Neuronal stem cell (in vitro differentiated cells): ENCODE data around the gene IRS2.

ENCODE experiments used
- DNase-seq: peaks from one replicate; pipeline ENCODE4 v3.0.0-alpha.2; 2013; ENCODE audit warnings: low spot score
- H2AFZ ChIP-seq: one replicate; pipeline ENCODE4 v1.6.1; 2013; ENCODE audit warnings: mild to moderate bottlenecking, low read length, inconsistent platforms
- H2AK5ac ChIP-seq: 2 replicates; pipeline ENCODE4 v1.6.1; 2013; ENCODE audit warnings: low read depth, mild to moderate bottlenecking, inconsistent platforms, low read length, moderate library complexity, mixed read lengths
- H2BK120ac ChIP-seq: 2 replicates; pipeline ENCODE4 v1.6.1; 2013; ENCODE audit warnings: low read depth, mild to moderate bottlenecking, inconsistent platforms, low read length, moderate library complexity, mixed read lengths
- H2BK12ac ChIP-seq: one replicate; pipeline ENCODE4 v1.6.1; 2013; ENCODE audit warnings: low read length, inconsistent platforms
- H2BK15ac ChIP-seq: 2 replicates; pipeline ENCODE4 v1.6.1; 2013; ENCODE audit warnings: mild to moderate bottlenecking, low read length, inconsistent platforms, mixed read lengths
- H2BK5ac ChIP-seq: one replicate; pipeline ENCODE4 v1.6.1; 2013; ENCODE audit warnings: inconsistent platforms, mild to moderate bottlenecking, low read length, moderate library complexity
- H3K14ac ChIP-seq: one replicate; pipeline ENCODE4 v1.6.1; 2013; ENCODE audit warnings: low read length, inconsistent platforms
- H3K18ac ChIP-seq: 2 replicates; pipeline ENCODE4 v1.6.1; 2013; ENCODE audit warnings: low read length, inconsistent platforms
- H3K23ac ChIP-seq: 2 replicates; pipeline ENCODE4 v1.6.1; 2013; ENCODE audit warnings: low read depth, mild to moderate bottlenecking, mixed read lengths, low read length, inconsistent platforms; ENCODE audit not compliant: poor library complexity
- H3K27ac ChIP-seq: replicated peaks from 3 replicates; pipeline ENCODE4 v1.5.1; 2013; ENCODE audit warnings: low read length, inconsistent platforms
- H3K27me3 ChIP-seq, 3 experiments: 2 replicates each; pipeline ENCODE4 v1.6.1; 2013; ENCODE audit warnings: low read length in 3 of 3, mild to moderate bottlenecking in 2 of 3, inconsistent platforms in 1 of 3, low read depth in 1 of 3, mixed read lengths in 1 of 3, moderate library complexity in 1 of 3; ENCODE audit not compliant: control insufficient read depth in 3 of 3, insufficient read depth in 3 of 3
- H3K36me3 ChIP-seq, 2 donors: replicated peaks in 1 of 2; 2 replicates each; pipeline ENCODE4 v1.6.1; 2013; ENCODE audit warnings: low read length in 2 of 2; ENCODE audit not compliant: control insufficient read depth in 2 of 2, insufficient read depth in 2 of 2
- H3K4ac ChIP-seq: 2 replicates; pipeline ENCODE4 v1.6.1; 2013; ENCODE audit warnings: inconsistent platforms, mild to moderate bottlenecking, low read length, moderate library complexity
- H3K4me1 ChIP-seq, 2 donors: 1 replicate in 1 of 2; 2 replicates in 1 of 2; pipeline ENCODE4 v1.6.1; 2013; ENCODE audit warnings: low read length in 2 of 2, low read depth in 1 of 2; ENCODE audit not compliant: control insufficient read depth in 2 of 2, insufficient read depth in 1 of 2
- H3K4me2 ChIP-seq: one replicate; pipeline ENCODE4 v1.6.1; 2013; ENCODE audit warnings: mild to moderate bottlenecking, low read length, inconsistent platforms; ENCODE audit not compliant: insufficient read depth, poor library complexity, severe bottlenecking
- H3K4me3 ChIP-seq, 2 donors: 2 replicates each; pipeline ENCODE4 v1.5.1; 2013; ENCODE audit warnings: low read length in 2 of 2, mild to moderate bottlenecking in 2 of 2, inconsistent platforms in 1 of 2, moderate library complexity in 1 of 2
- H3K79me1 ChIP-seq: one replicate; pipeline ENCODE4 v1.6.1; 2013; ENCODE audit warnings: low read depth, mild to moderate bottlenecking, inconsistent platforms, low read length, moderate library complexity
- H3K9ac ChIP-seq: one replicate; pipeline ENCODE4 v1.6.1; 2013; ENCODE audit warnings: mild to moderate bottlenecking, low read depth, low read length, inconsistent platforms; ENCODE audit not compliant: poor library complexity
- H3K9me3 ChIP-seq, 2 donors: replicated peaks in 1 of 2; 2 replicates each; pipeline versions ENCODE3 to v1.6.1; 2013; ENCODE audit warnings: low read length in 2 of 2, mild to moderate bottlenecking in 2 of 2, inconsistent platforms in 1 of 2, low read depth in 1 of 2, mixed read lengths in 1 of 2, moderate library complexity in 1 of 2; ENCODE audit not compliant: control insufficient read depth in 2 of 2, insufficient read depth in 1 of 2
- H4K8ac ChIP-seq: one replicate; pipeline ENCODE4 v1.6.1; 2013; ENCODE audit warnings: low read depth, mild to moderate bottlenecking, inconsistent platforms, low read length, moderate library complexity
- H4K91ac ChIP-seq: one replicate; pipeline ENCODE4 v1.6.1; 2013; ENCODE audit warnings: low read length, low read depth, mild to moderate bottlenecking, inconsistent platforms; ENCODE audit not compliant: poor library complexity
- WGBS, 2 donors: extraction: QIAGEN DNeasy Blood & Tissue Kit; methylation state at CpG; one replicate each; pipeline ENCODE4 v1.1.7; 2013; ENCODE audit warnings: missing lambda C conversion rate in 2 of 2, mixed read lengths in 1 of 2; ENCODE audit not compliant: insufficient read length in 2 of 2, insufficient replicate concordance in 1 of 2; ENCODE audit errors: extremely low coverage in 2 of 2; 5-methylcytosine and 5-hydroxymethylcytosine counted together

IRS2 gene

DNA sequence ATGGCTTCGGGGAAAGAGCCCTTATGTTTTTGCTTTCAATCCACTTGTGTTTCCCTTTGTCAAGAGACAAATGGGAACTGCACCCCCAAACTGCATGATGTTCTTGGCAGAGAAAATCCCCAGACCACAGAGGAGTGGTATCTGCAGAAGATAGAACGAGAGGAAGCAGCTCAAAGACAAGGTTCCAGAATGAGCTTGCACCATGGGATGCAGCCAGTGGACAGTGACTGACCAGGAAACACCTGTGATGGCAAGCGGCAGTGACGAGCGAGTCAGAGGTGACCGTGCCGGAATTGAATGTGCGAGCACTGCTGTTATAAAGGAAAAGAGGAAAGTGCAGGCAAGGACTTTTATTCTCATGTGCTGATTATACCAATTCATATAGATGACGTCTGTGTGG lies 46.3 kb downstream of the IRS2 start:
- H2AFZ ChIP-seq = no peak overlapping the region
- no peak overlapping the region for H3K18ac ChIP-seq
- H3K9ac ChIP-seq = no peak overlapping the region
- no peak overlapping the region for H3K14ac ChIP-seq
- H3K9me3 ChIP-seq = peaks cover 0 to 1% of the 10 kb centered on the region in 2 donors
- H2BK120ac ChIP-seq = no peak overlapping the region
- H3K27me3 ChIP-seq = no peaks in the 10 kb centered on the region
- H3K79me1 ChIP-seq = no peaks in the 10 kb centered on the region
- no peak overlapping the region for H2BK15ac ChIP-seq
- no peak overlapping the region for H2BK5ac ChIP-seq
- H4K8ac ChIP-seq = no peak overlapping the region
- H3K36me3 ChIP-seq = no peaks in the 10 kb centered on the region
- H3K4ac ChIP-seq = no peak overlapping the region
- H3K27ac ChIP-seq = no peak overlapping the region
- no peak overlapping the region for H3K4me3 ChIP-seq
- no peak overlapping the region for H3K4me2 ChIP-seq
- H3K4me1 ChIP-seq = peaks cover 0 to 6% of the 10 kb centered on the region in 2 donors
- no CpG with 5 or more reads among the region's 9 CpGs for WGBS, 2 donors
- no peak overlapping the region for H2AK5ac ChIP-seq
- no peak overlapping the region for H4K91ac ChIP-seq
- no peak overlapping the region for H3K23ac ChIP-seq
- H2BK12ac ChIP-seq = no peak overlapping the region
- DNase-seq = no peak

DNA sequence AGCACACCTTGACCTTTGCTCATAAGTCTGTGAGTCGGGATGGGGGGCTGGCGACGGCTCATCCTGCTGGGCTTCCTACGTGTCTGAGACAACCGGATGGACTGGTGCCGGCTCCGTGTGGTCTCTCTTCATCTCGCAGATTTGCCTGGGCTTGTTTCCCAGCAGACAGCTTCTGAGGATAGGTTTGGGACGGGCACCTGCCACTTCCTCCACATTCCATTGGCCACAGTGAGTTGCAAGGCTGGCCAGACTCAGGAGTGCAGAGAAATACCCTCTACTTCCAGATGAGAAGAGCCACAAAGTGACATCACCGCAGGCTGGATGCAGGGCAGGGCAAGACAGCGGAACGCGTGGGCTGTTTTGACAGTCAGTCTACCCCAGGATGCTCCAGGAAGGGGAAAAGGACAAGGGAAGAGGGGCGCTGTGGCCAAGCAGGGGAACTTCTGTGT lies 48.1 kb downstream of the IRS2 start:
- no peak overlapping the region for H2BK5ac ChIP-seq
- no CpG with 5 or more reads among the region's 14 CpGs for WGBS, 2 donors
- H3K4me1 ChIP-seq = no peaks in the 10 kb centered on the region
- no peak overlapping the region for H2BK15ac ChIP-seq
- no peaks in the 10 kb centered on the region for H3K27me3 ChIP-seq
- H3K27ac ChIP-seq = no peak overlapping the region
- H2BK120ac ChIP-seq = no peak overlapping the region
- no peak overlapping the region for H2AK5ac ChIP-seq
- H3K9me3 ChIP-seq = no peaks in the 10 kb centered on the region
- H3K4ac ChIP-seq = no peak overlapping the region
- no peak overlapping the region for H2BK12ac ChIP-seq
- no peak overlapping the region for H4K91ac ChIP-seq
- no peak overlapping the region for H3K14ac ChIP-seq
- no peaks in the 10 kb centered on the region for H3K36me3 ChIP-seq
- no peak for DNase-seq
- no peak overlapping the region for H2AFZ ChIP-seq
- H4K8ac ChIP-seq = no peak overlapping the region
- H3K23ac ChIP-seq = no peak overlapping the region
- no peak overlapping the region for H3K4me2 ChIP-seq
- H3K79me1 ChIP-seq = no peaks in the 10 kb centered on the region
- H3K9ac ChIP-seq = no peak overlapping the region
- H3K18ac ChIP-seq = peak overlapping the region; percentile 46
- no peak overlapping the region for H3K4me3 ChIP-seq

DNA sequence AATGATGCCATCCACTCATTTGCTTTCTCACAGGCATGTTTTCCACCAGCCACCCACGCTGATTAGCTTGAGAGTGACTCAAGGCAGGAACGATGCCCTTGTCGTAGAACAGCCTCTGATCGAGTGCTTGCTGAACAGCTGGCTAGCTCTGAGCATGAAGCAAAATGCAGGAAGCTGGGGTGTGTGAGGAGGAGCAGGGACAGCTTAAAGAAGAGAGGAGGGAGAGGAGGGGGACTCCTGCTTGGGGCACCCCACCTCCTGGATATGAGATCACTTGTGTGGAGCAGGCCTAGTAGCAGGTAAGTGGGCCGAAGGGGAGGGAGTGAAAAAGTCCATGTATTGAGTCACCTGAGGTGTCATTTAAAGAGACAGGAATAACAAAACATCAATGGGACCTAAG lies 48.8 kb downstream of the IRS2 start:
- H3K4ac ChIP-seq = no peak overlapping the region
- H3K27ac ChIP-seq = no peak overlapping the region
- no peak overlapping the region for H2BK12ac ChIP-seq
- H2BK120ac ChIP-seq = no peak overlapping the region
- no peaks in the 10 kb centered on the region for H3K79me1 ChIP-seq
- no peak overlapping the region for H4K91ac ChIP-seq
- H2BK5ac ChIP-seq = no peak overlapping the region
- H2AFZ ChIP-seq = no peak overlapping the region
- H3K9ac ChIP-seq = no peak overlapping the region
- H4K8ac ChIP-seq = no peak overlapping the region
- no peaks in the 10 kb centered on the region for H3K9me3 ChIP-seq
- H3K18ac ChIP-seq = no peak overlapping the region
- no peak overlapping the region for H3K4me2 ChIP-seq
- no peaks in the 10 kb centered on the region for H3K4me1 ChIP-seq
- no peak for DNase-seq
- H3K14ac ChIP-seq = no peak overlapping the region
- WGBS, 2 donors = no CpG with 5 or more reads among the region's 5 CpGs
- no peak overlapping the region for H3K4me3 ChIP-seq
- H3K23ac ChIP-seq = no peak overlapping the region
- H2BK15ac ChIP-seq = no peak overlapping the region
- no peaks in the 10 kb centered on the region for H3K27me3 ChIP-seq
- H3K36me3 ChIP-seq = no peaks in the 10 kb centered on the region
- H2AK5ac ChIP-seq = no peak overlapping the region

DNA sequence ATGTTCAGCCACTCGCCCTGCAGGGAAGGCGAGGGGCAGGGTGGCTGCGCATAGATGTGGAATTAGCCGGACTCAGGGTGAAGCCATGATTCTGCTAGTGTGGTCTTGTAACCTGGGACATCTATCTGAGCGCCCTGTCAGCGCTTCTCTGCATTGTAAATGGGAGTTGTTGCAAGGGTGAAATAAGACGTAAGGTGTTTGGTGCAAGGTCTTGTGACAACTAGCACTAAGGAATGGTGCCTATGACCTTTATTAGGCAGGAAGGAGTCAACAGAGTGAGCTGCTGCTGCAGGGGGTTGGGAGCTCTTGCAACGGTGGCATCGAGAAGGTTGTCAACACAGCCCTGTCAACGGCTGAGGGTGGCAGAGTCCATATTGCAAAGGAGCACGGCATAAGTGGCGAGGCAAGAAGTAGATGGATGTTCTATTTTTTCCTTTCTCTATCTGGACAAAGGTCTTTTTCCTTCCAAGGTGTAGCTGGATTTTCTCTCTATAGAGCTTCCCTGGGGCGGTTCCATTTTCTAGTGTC lies 49.3 kb downstream of the IRS2 start:
- H3K4me3 ChIP-seq = no peak overlapping the region
- no peaks in the 10 kb centered on the region for H3K79me1 ChIP-seq
- H2BK120ac ChIP-seq = no peak overlapping the region
- no peak for DNase-seq
- H3K4ac ChIP-seq = no peak overlapping the region
- H3K27ac ChIP-seq = no peak overlapping the region
- no peak overlapping the region for H3K14ac ChIP-seq
- H3K27me3 ChIP-seq = no peaks in the 10 kb centered on the region
- no peak overlapping the region for H2AFZ ChIP-seq
- H2BK5ac ChIP-seq = no peak overlapping the region
- no peaks in the 10 kb centered on the region for H3K9me3 ChIP-seq
- no peak overlapping the region for H2BK15ac ChIP-seq
- H4K8ac ChIP-seq = no peak overlapping the region
- H3K4me2 ChIP-seq = no peak overlapping the region
- no peak overlapping the region for H4K91ac ChIP-seq
- H2BK12ac ChIP-seq = no peak overlapping the region
- no peaks in the 10 kb centered on the region for H3K36me3 ChIP-seq
- no CpG with 5 or more reads among the region's 13 CpGs for WGBS, 2 donors
- no peak overlapping the region for H3K23ac ChIP-seq
- H3K18ac ChIP-seq = no peak overlapping the region
- H3K9ac ChIP-seq = no peak overlapping the region
- no peak overlapping the region for H2AK5ac ChIP-seq
- no peaks in the 10 kb centered on the region for H3K4me1 ChIP-seq
